IPS-11a (cell line): ENCODE measurements around the gene RMRP.

Experiments
- H3K4me3 ChIP-seq: one replicate; pipeline ENCODE4 v1.5.1; 2013; ENCODE audit warnings: low read depth, low read length, control low read depth

Gene RMRP

GRCh38 chr9:35666045-35666444, 8.2 kb upstream of the RMRP start:
- H3K4me3 ChIP-seq = no peak overlapping the region

GRCh38 chr9:35665471-35665818, 7.6 kb upstream of the RMRP start:
- H3K4me3 ChIP-seq = no peak overlapping the region

- peak within 1 kb of the TSS; percentile 79 for H3K4me3 ChIP-seq
These were observed 7.0 kb upstream of the RMRP start, which contains the start of gene ARHGEF39 for GRCh38 chr9:35664531-35665470. TSS of gene ARHGEF39 (minus strand) at chr9:35665195. CDS start at chr9:35665169, 26 bp downstream.

- H3K4me3 ChIP-seq = no peak overlapping the region
These were observed 4.6 kb upstream of the RMRP start for GRCh38 chr9:35662437-35662836.

- H3K4me3 ChIP-seq = no peak overlapping the region
These were observed 4.0 kb upstream of the RMRP start for GRCh38 chr9:35661756-35662350.

GRCh38 chr9:35660966-35661415, 3.2 kb upstream of the RMRP start:
- no peak overlapping the region for H3K4me3 ChIP-seq

- H3K4me3 ChIP-seq = peak overlapping the region; percentile 85
These were observed 1.5 kb upstream of the RMRP start for GRCh38 chr9:35659340-35659739.

GRCh38 chr9:35658968-35659220, 1.1 kb upstream of the RMRP start:
- peak overlapping the region; percentile 85 for H3K4me3 ChIP-seq

- H3K4me3 ChIP-seq = peak within 1 kb of the TSS; percentile 85
These were observed 533 bp upstream of the RMRP start, which contains the start of gene CCDC107 for GRCh38 chr9:35658137-35658967. TSS of gene CCDC107 (plus strand) at chr9:35658292. CDS start at chr9:35658380, 88 bp downstream.

GRCh38 chr9:35656831-35657545, 831 bp downstream of the RMRP start:
- peak overlapping the region; percentile 33 for H3K4me3 ChIP-seq

GRCh38 chr9:35656348-35656747, 1.5 kb downstream of the RMRP start:
- H3K4me3 ChIP-seq = no peak overlapping the region

GRCh38 chr9:35653611-35654010, 4.2 kb downstream of the RMRP start:
- H3K4me3 ChIP-seq = no peak overlapping the region

- no peak overlapping the region for H3K4me3 ChIP-seq
These were observed 5.0 kb downstream of the RMRP start for GRCh38 chr9:35652829-35653209.

- no peak overlapping the region for H3K4me3 ChIP-seq
These were observed 5.6 kb downstream of the RMRP start for GRCh38 chr9:35651956-35652828.

- no peak within 1 kb of the TSS for H3K4me3 ChIP-seq
These were observed 7.3 kb downstream of the RMRP start, which contains the start of gene SIT1 for GRCh38 chr9:35650341-35651158. TSS of gene SIT1 (minus strand) at chr9:35650931. CDS start at chr9:35650853, 78 bp downstream.

GRCh38 chr9:35649431-35650340, 8.1 kb downstream of the RMRP start:
- H3K4me3 ChIP-seq = no peak overlapping the region

- H3K4me3 ChIP-seq = peak overlapping the region; percentile 69
These were observed 11.1 kb downstream of the RMRP start for GRCh38 chr9:35646533-35647265.
